Measurements from ENCODE around the gene WDR17. TPM values are rescaled to one million over a fixed set of nuclear protein-coding genes. Genes with fewer than 3 reads are reported as not detected.

Gene WDR17
- total and polyA plus RNA-seq, 2 of the 13 experiments (the other 11 are each of a cell fraction or from before 2014, with no cell fraction given) = not detected

- TF ChIP-seq MZF1 (CRISPR knock-in tag; IDR thresholded peaks at IDR 0.05; ENCODE audit: borderline replicate concordance) (no peak), ETS1 (CRISPR knock-in tag; IDR thresholded peaks at IDR 0.05) (no peak), ZNF577 (CRISPR knock-in tag; IDR thresholded peaks at IDR 0.05; ENCODE audit: borderline replicate concordance, low read depth) (no peak), PREB (CRISPR knock-in tag; IDR thresholded peaks at IDR 0.05) (no peak)
These were observed 36.9 kb downstream of the WDR17 start (continued) for GRCh38 chr4:176102414-176103063.

GRCh38 chr4:176107695-176108094 is 42.1 kb downstream of the WDR17 start:
- no peak for FAIRE-seq
- ChIA-PET POLR2A (no interaction called here), CTCF (ENCODE audit: low intra/inter-chr PET ratio, low total read pairs) (no interaction called here)
- TF ChIP-seq ZNF615 (CRISPR knock-in tag; IDR thresholded peaks at IDR 0.05; ENCODE audit: borderline replicate concordance) (no peak), ZNF607 (CRISPR knock-in tag; IDR thresholded peaks at IDR 0.05; ENCODE audit: borderline replicate concordance) (no peak), ZNF121 (CRISPR knock-in tag; IDR thresholded peaks at IDR 0.05) (no peak)
- H3K4me1 ChIP-seq (ENCODE audit: insufficient read depth, low read length) = no peaks in the 10 kb centered on the region
- H3K4me2 ChIP-seq (ENCODE audit: low read depth, low read length) = no peak overlapping the region
- no peak overlapping the region for H3K9ac ChIP-seq (ENCODE audit: insufficient read depth, low read depth, low read length)
- H3K4me3 ChIP-seq (replicated peaks in 1 of 3; ENCODE audit: insufficient read depth in 1 of 3, low read depth in 2 of 3, low read length in 3 of 3) = no peak overlapping the region
- BruUV-seq (replicated peaks) = no TSS peak
- intact Hi-C loops (cut with micrococcal nuclease; ENCODE audit: unreplicated experiment) = no loop called here
- ATAC-seq = no peak
- no peaks in the 10 kb centered on the region for H3K27me3 ChIP-seq (ENCODE audit: control insufficient read depth in 1 of 2, insufficient read depth in 2 of 2, low read length in 2 of 2)
- no peak for DNase-seq (ENCODE audit: low spot score)
- H3K79me2 ChIP-seq (ENCODE audit: insufficient read depth, low read length) = no peaks in the 10 kb centered on the region
- H3K27ac ChIP-seq (ENCODE audit: extremely low read length, insufficient read depth, low read length) = no peak overlapping the region
- no peaks in the 10 kb centered on the region for H4K20me1 ChIP-seq (ENCODE audit: insufficient read depth, low read length)
- in situ Hi-C loops (cut with HindIII; ENCODE audit: extremely low pct_ligation_motif_present, low pct_unique_long_range_greater_than_20kb) = no loop called here
- no peak overlapping the region for H2AFZ ChIP-seq (ENCODE audit: low read length)
- no peaks in the 10 kb centered on the region for H3K9me3 ChIP-seq (ENCODE audit: low read length)
- H3K36me3 ChIP-seq (replicated peaks in 1 of 2; ENCODE audit: control insufficient read depth in 1 of 2, insufficient read depth in 2 of 2, low read length in 2 of 2) = no peaks in the 10 kb centered on the region
